GM19238 (cell line): ENCODE measurements around the gene MTHFS.

Experiments used
- DNase-seq: peaks from one replicate; pipeline ENCODE4 v3.0.0; 2011; ENCODE audit warnings: low spot score; ENCODE audit not compliant: insufficient read length

MTHFS gene

GRCh38 chr15:79820176-79820575, 76.6 kb downstream of the MTHFS start:
- DNase-seq, result no peak

DNA sequence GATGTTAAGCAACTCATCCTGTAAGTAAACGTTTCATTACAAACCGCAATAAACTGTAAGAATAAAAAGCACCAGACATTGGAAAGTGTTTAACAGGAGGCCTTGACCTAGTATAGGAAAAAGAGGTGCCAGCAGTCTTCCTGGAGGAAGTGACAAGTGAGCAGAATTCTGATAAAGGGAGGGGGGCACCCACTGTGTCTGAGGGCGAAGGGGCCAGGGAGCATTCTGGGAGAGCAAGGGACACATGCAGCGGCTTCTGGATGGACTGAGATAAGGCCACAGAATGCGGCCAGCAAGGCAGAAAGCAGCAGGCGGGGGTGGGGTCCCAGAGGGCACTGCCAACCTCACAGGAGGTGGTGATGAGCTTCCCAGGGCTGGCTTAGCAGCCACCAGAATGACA, 80.2 kb downstream of the MTHFS start:
- DNase-seq, result no peak

DNA sequence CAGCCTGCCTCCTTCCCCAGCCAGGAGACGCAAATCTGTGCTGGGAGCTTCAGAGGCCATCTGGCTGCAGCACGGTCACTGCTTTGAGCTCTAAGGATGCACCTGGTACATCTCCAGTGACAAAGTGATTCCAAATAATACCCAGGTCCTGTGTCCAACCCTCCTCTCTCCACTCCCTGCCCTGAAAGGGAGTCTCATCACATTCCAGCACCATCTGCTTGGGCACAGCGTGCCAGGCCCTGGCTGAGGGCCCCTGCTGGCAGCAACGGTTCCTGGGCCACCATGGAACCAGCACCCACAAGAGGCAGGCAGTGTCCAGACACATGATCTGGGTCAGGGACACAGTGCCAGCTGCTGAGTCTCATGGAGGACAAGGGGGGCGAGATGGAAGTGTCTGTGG, 81.3 kb downstream of the MTHFS start:
- DNase-seq, result no peak

GRCh38 chr15:79812541-79812940, 84.3 kb downstream of the MTHFS start:
- no peak for DNase-seq

DNA sequence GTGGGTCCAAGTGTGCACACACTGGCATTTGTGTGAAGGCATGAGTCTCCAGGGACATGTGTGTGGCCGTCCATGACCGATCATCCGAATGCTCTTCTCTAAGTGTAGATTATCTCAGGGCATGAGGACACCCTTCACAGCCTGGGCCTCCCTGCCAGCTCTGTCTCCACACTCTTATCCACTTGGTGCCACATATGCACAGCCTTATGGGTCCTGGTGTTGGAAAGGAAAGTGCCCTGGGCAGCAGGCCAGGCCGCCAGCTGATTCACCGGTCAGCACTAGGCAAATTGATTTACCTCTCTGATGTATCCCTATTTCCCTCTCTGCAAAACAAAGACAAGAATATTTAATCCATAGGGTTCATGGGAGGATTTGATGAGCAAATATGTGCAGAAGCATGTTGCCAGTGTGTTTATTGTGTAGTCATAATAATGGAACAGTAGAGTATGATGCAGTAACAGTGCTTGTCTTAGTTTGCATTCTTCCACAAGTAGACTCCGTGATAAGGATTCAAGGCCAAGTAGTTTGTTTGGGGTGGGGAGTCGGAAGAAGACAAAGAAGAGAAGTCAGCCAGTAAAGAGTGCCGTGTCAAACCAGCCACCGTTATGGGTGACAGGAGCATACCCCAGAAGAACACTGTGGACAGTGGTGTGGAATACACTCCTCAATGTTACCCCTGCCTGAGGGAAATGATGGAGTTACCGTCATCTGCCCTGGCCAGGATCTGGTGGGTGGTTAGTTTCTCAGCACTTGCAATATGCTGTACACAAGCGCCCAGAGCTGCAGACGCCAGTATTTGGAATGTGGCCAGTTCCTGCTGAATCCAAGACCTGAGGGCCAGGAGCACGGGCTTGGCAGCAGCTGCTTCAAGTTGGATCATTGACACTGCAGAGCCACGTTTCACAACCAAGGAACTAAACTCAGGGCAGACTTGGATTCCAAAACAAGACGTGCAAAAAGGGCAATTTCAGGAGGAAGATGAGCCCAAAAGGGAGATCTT, 85.1 kb downstream of the MTHFS start:
- no peak for DNase-seq

DNA sequence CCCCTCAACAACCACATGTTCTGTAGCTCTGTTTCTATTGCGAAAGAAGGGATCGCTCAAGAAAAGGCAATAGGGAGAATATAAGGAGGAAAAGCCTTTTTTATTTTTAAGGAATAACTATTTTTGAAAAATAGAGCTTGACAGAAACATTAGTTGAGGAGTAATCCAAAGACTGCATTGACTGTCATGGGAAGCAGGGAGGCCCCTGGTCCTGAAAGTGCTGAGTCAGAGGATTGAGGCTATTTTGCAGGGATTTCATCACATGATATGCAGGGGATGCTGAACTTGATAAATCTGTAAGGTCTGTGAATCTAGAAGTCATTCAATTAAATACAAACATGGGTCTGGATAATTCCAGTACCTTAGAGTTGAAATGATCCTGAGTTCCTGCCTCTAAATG, 92.0 kb downstream of the MTHFS start:
- no peak for DNase-seq

GRCh38 chr15:79798311-79798710, 98.5 kb downstream of the MTHFS start:
- DNase-seq, result no peak
